G401 (cell line): ENCODE measurements around the gene SUSD4. TPM values are rescaled to one million over a fixed set of nuclear protein-coding genes. Genes with fewer than 3 reads are reported as not detected.
"Not testable (repeated sequence)": the region's sequence is repeated elsewhere in the genome, so short reads cannot be mapped to it uniquely, and the experiment has no call there.

Experiments
- DNase-seq: peaks from one replicate; pipeline ENCODE4 v3.0.0-alpha.2; 2015; ENCODE audit warnings: low spot score
- in situ Hi-C: cut with HindIII; loops from 2 replicates; pipeline ENCODE4 v1.10.0; 2016; ENCODE audit warnings: low sequenced_read_pairs, mixed read lengths
- total RNA-seq: library from RNA; depleted of rRNA; stranded (reverse); fragments of >200 nt; shearing (Covaris generic); gene quantifications from 2 replicates; pipeline ENCODE4 v1.2.3, GENCODE V29; 2014

Gene SUSD4
- total RNA-seq, 1 experiment from 2014 or later: not detected

- in situ Hi-C loops: no loop called here
- no peak for DNase-seq
Observed at GRCh38 chr1:223264983-223265908, 98.7 kb downstream of the SUSD4 start.

- no peak for DNase-seq
- in situ Hi-C loops: no loop called here
Observed at GRCh38 chr1:223264529-223264928, 99.4 kb downstream of the SUSD4 start.

GRCh38 chr1:223261914-223262313 is 102.1 kb downstream of the SUSD4 start:
- in situ Hi-C loops: no loop called here
- no peak for DNase-seq

GRCh38 chr1:223260712-223261111 is 103.3 kb downstream of the SUSD4 start:
- in situ Hi-C loops: no loop called here
- DNase-seq: no peak

- no peak for DNase-seq
- in situ Hi-C loops: no loop called here
Observed at GRCh38 chr1:223259462-223259861, 104.5 kb downstream of the SUSD4 start.

- DNase-seq: no peak
- in situ Hi-C loops: no loop called here
Observed at GRCh38 chr1:223258751-223259198, 105.2 kb downstream of the SUSD4 start.

- in situ Hi-C loops: no loop called here
- no peak for DNase-seq
Observed at GRCh38 chr1:223257856-223258550, 106.0 kb downstream of the SUSD4 start.

GRCh38 chr1:223256034-223256433 is 107.9 kb downstream of the SUSD4 start:
- DNase-seq: no peak

GRCh38 chr1:223253916-223254315 is 110.1 kb downstream of the SUSD4 start:
- no peak for DNase-seq
- in situ Hi-C loops: no loop called here

More at GRCh38 chr1:223256034-223256433, 107.9 kb downstream of the SUSD4 start:
- in situ Hi-C loops: no loop called here

- DNase-seq, in situ Hi-C loops: not testable (repeated sequence)
Observed at GRCh38 chr1:223251387-223251786, 112.6 kb downstream of the SUSD4 start.

GRCh38 chr1:223250632-223251015 is 113.4 kb downstream of the SUSD4 start:
- no peak for DNase-seq
- in situ Hi-C loops: no loop called here

- DNase-seq: no peak
- in situ Hi-C loops: no loop called here
Observed at GRCh38 chr1:223249854-223250631, 113.9 kb downstream of the SUSD4 start.

GRCh38 chr1:223248770-223249140 is 115.2 kb downstream of the SUSD4 start:
- in situ Hi-C loops: no loop called here
- no peak for DNase-seq

- DNase-seq: no peak
- in situ Hi-C loops: no loop called here
Observed at GRCh38 chr1:223248001-223248769, 115.8 kb downstream of the SUSD4 start.

- DNase-seq: no peak
- in situ Hi-C loops: no loop called here
Observed at GRCh38 chr1:223246476-223247112, 117.4 kb downstream of the SUSD4 start.

- DNase-seq: no peak
- in situ Hi-C loops: no loop called here
Observed at GRCh38 chr1:223245983-223246382, 118.0 kb downstream of the SUSD4 start.

GRCh38 chr1:223245411-223245810 is 118.6 kb downstream of the SUSD4 start:
- in situ Hi-C loops: no loop called here
- DNase-seq: no peak

- no peak for DNase-seq
- in situ Hi-C loops: no loop called here
Observed at GRCh38 chr1:223244366-223245103, 119.4 kb downstream of the SUSD4 start.
